ENCODE data around the gene RALGPS2. TPM values are rescaled to one million over a fixed set of nuclear protein-coding genes. Genes with fewer than 3 reads are reported as not detected.

The RALGPS2 gene
- total RNA-seq, 1 experiment from 2014 or later = 238 TPM

- H3K9me2 ChIP-seq (replicated peaks; ENCODE audit: insufficient read depth, low read length) = no peaks in the 10 kb centered on the region
- no peaks in the 10 kb centered on the region for H3K27me3 ChIP-seq (ENCODE audit: low read length)
- no peak overlapping the region for H2AFZ ChIP-seq (ENCODE audit: low read length)
- no peak overlapping the region for H3K4me3 ChIP-seq (ENCODE audit: low read length)
- peaks cover 15% of the 10 kb centered on the region for H3K4me1 ChIP-seq (ENCODE audit: low read length)
- H3K9ac ChIP-seq (ENCODE audit: low read length) = no peak overlapping the region
- H3K27ac ChIP-seq (ENCODE audit: low read length) = peak overlapping the region; percentile 25; the same call in 1 of the 2 replicates
- H3K36me3 ChIP-seq (ENCODE audit: insufficient read depth, low read length) = peaks cover 70% of the 10 kb centered on the region
- peak; percentile 81 for DNase-seq
- H3K4me2 ChIP-seq (ENCODE audit: low read depth, low read length, poor library complexity, severe bottlenecking) = no peak overlapping the region
- peaks cover 100% of the 10 kb centered on the region for H3K79me2 ChIP-seq (ENCODE audit: low read length)
- H3K9me3 ChIP-seq (ENCODE audit: low read length) = no peaks in the 10 kb centered on the region
- peaks cover 44% of the 10 kb centered on the region for H4K20me1 ChIP-seq (ENCODE audit: insufficient read depth, low read depth, low read length)
These were observed 43.4 kb downstream of the RALGPS2 start for GRCh38 chr1:178768423-178768822.

GRCh38 chr1:178772952-178773351, 47.9 kb downstream of the RALGPS2 start:
- Histone ChIP-seq H4K20me1 (ENCODE audit: insufficient read depth, low read depth, low read length) (peaks cover 16% of the 10 kb centered on the region), H3K79me2 (ENCODE audit: low read length) (peaks cover 87% of the 10 kb centered on the region), H3K36me3 (ENCODE audit: insufficient read depth, low read length) (peaks cover 62% of the 10 kb centered on the region), H3K9ac (ENCODE audit: low read length) (no peak overlapping the region), H2AFZ (ENCODE audit: low read length) (no peak overlapping the region), H3K9me3 (ENCODE audit: low read length) (no peaks in the 10 kb centered on the region), H3K27me3 (ENCODE audit: low read length) (no peaks in the 10 kb centered on the region), H3K27ac (ENCODE audit: low read length) (no peak overlapping the region), H3K4me2 (ENCODE audit: low read depth, low read length, poor library complexity, severe bottlenecking) (no peak overlapping the region), H3K4me1 (ENCODE audit: low read length) (peaks cover under 1% of the 10 kb centered on the region; the same call in 1 of the 2 replicates), H3K4me3 (ENCODE audit: low read length) (no peak overlapping the region), H3K9me2 (replicated peaks; ENCODE audit: insufficient read depth, low read length) (no peaks in the 10 kb centered on the region)
- no peak for DNase-seq

GRCh38 chr1:178774263-178774662, 49.2 kb downstream of the RALGPS2 start:
- DNase-seq = peak; percentile 66
- H3K9me3 ChIP-seq (ENCODE audit: low read length) = no peaks in the 10 kb centered on the region
- H2AFZ ChIP-seq (ENCODE audit: low read length) = no peak overlapping the region
- peaks cover 6% of the 10 kb centered on the region; the same call in 1 of the 2 replicates for H4K20me1 ChIP-seq (ENCODE audit: insufficient read depth, low read depth, low read length)
- H3K9me2 ChIP-seq (replicated peaks; ENCODE audit: insufficient read depth, low read length) = no peaks in the 10 kb centered on the region
- H3K4me2 ChIP-seq (ENCODE audit: low read depth, low read length, poor library complexity, severe bottlenecking) = no peak overlapping the region
- no peaks in the 10 kb centered on the region; the same call in 1 of the 2 replicates for H3K4me1 ChIP-seq (ENCODE audit: low read length)
- no peak overlapping the region for H3K9ac ChIP-seq (ENCODE audit: low read length)
- peaks cover 59% of the 10 kb centered on the region for H3K36me3 ChIP-seq (ENCODE audit: insufficient read depth, low read length)
- no peak overlapping the region for H3K4me3 ChIP-seq (ENCODE audit: low read length)
- no peaks in the 10 kb centered on the region for H3K27me3 ChIP-seq (ENCODE audit: low read length)
- H3K79me2 ChIP-seq (ENCODE audit: low read length) = peaks cover 81% of the 10 kb centered on the region
- H3K27ac ChIP-seq (ENCODE audit: low read length) = no peak overlapping the region

- Histone ChIP-seq H3K79me2 (ENCODE audit: low read length) (peaks cover 79% of the 10 kb centered on the region), H3K27ac (ENCODE audit: low read length) (no peak overlapping the region), H3K4me1 (ENCODE audit: low read length) (peaks cover 6% of the 10 kb centered on the region), H3K4me2 (ENCODE audit: low read depth, low read length, poor library complexity, severe bottlenecking) (no peak overlapping the region), H3K27me3 (ENCODE audit: low read length) (no peaks in the 10 kb centered on the region), H3K9me2 (replicated peaks; ENCODE audit: insufficient read depth, low read length) (no peaks in the 10 kb centered on the region), H3K4me3 (ENCODE audit: low read length) (no peak overlapping the region), H3K9me3 (ENCODE audit: low read length) (no peaks in the 10 kb centered on the region), H2AFZ (ENCODE audit: low read length) (no peak overlapping the region), H3K9ac (ENCODE audit: low read length) (no peak overlapping the region), H3K36me3 (ENCODE audit: insufficient read depth, low read length) (peaks cover 60% of the 10 kb centered on the region), H4K20me1 (ENCODE audit: insufficient read depth, low read depth, low read length) (0 out of 2 replicates have a peak, but pooled peaks cover 5% of the 10 kb centered on the region)
- no peak for DNase-seq
These were observed 51.5 kb downstream of the RALGPS2 start for GRCh38 chr1:178776553-178776952.

- no peaks in the 10 kb centered on the region for H4K20me1 ChIP-seq (ENCODE audit: insufficient read depth, low read depth, low read length)
- no peaks in the 10 kb centered on the region for H3K9me2 ChIP-seq (replicated peaks; ENCODE audit: insufficient read depth, low read length)
- peaks cover 26% of the 10 kb centered on the region for H3K4me1 ChIP-seq (ENCODE audit: low read length)
- H2AFZ ChIP-seq (ENCODE audit: low read length) = no peak overlapping the region
- H3K36me3 ChIP-seq (ENCODE audit: insufficient read depth, low read length) = peaks cover 65% of the 10 kb centered on the region
- H3K4me3 ChIP-seq (ENCODE audit: low read length) = no peak overlapping the region
- H3K79me2 ChIP-seq (ENCODE audit: low read length) = peaks cover 77% of the 10 kb centered on the region
- H3K9me3 ChIP-seq (ENCODE audit: low read length) = no peaks in the 10 kb centered on the region
- H3K4me2 ChIP-seq (ENCODE audit: low read depth, low read length, poor library complexity, severe bottlenecking) = no peak overlapping the region
- no peaks in the 10 kb centered on the region for H3K27me3 ChIP-seq (ENCODE audit: low read length)
- H3K9ac ChIP-seq (ENCODE audit: low read length) = no peak overlapping the region
- H3K27ac ChIP-seq (ENCODE audit: low read length) = peak overlapping the region; percentile 19; the same call in 1 of the 2 replicates
- no peak for DNase-seq
These were observed 56.7 kb downstream of the RALGPS2 start for GRCh38 chr1:178781533-178782330.

- H3K27ac ChIP-seq (ENCODE audit: low read length) = peak overlapping the region; percentile 9; the same call in 1 of the 2 replicates
- no peak overlapping the region for H3K9ac ChIP-seq (ENCODE audit: low read length)
- H4K20me1 ChIP-seq (ENCODE audit: insufficient read depth, low read depth, low read length) = no peaks in the 10 kb centered on the region
- H3K4me2 ChIP-seq (ENCODE audit: low read depth, low read length, poor library complexity, severe bottlenecking) = no peak overlapping the region
- no peak overlapping the region for H2AFZ ChIP-seq (ENCODE audit: low read length)
- no peak for DNase-seq
- H3K27me3 ChIP-seq (ENCODE audit: low read length) = no peaks in the 10 kb centered on the region
- peaks cover 26% of the 10 kb centered on the region for H3K4me1 ChIP-seq (ENCODE audit: low read length)
- peaks cover 83% of the 10 kb centered on the region for H3K36me3 ChIP-seq (ENCODE audit: insufficient read depth, low read length)
- no peaks in the 10 kb centered on the region for H3K9me3 ChIP-seq (ENCODE audit: low read length)
- no peaks in the 10 kb centered on the region for H3K9me2 ChIP-seq (replicated peaks; ENCODE audit: insufficient read depth, low read length)
- no peak overlapping the region for H3K4me3 ChIP-seq (ENCODE audit: low read length)
- peaks cover 94% of the 10 kb centered on the region for H3K79me2 ChIP-seq (ENCODE audit: low read length)
These were observed 59.1 kb downstream of the RALGPS2 start for GRCh38 chr1:178784131-178784536.

- H3K4me3 ChIP-seq (ENCODE audit: low read length) = no peak overlapping the region
- peaks cover 72% of the 10 kb centered on the region for H3K36me3 ChIP-seq (ENCODE audit: insufficient read depth, low read length)
These were observed 67.3 kb downstream of the RALGPS2 start for GRCh38 chr1:178792394-178792793.

GRCh38 chr1:178796013-178796412, 71.0 kb downstream of the RALGPS2 start:
- no peaks in the 10 kb centered on the region for H3K27me3 ChIP-seq (ENCODE audit: low read length)
- peaks cover 16% of the 10 kb centered on the region for H3K4me1 ChIP-seq (ENCODE audit: low read length)
- no peak overlapping the region for H3K9ac ChIP-seq (ENCODE audit: low read length)
- H3K36me3 ChIP-seq (ENCODE audit: insufficient read depth, low read length) = peaks cover 68% of the 10 kb centered on the region
- no peak for DNase-seq
- peak overlapping the region; percentile 54 for H3K27ac ChIP-seq (ENCODE audit: low read length)
- H4K20me1 ChIP-seq (ENCODE audit: insufficient read depth, low read depth, low read length) = no peaks in the 10 kb centered on the region
- H2AFZ ChIP-seq (ENCODE audit: low read length) = no peak overlapping the region
- no peaks in the 10 kb centered on the region for H3K9me2 ChIP-seq (replicated peaks; ENCODE audit: insufficient read depth, low read length)
- H3K4me3 ChIP-seq (ENCODE audit: low read length) = no peak overlapping the region
- no peaks in the 10 kb centered on the region for H3K9me3 ChIP-seq (ENCODE audit: low read length)
- no peak overlapping the region for H3K4me2 ChIP-seq (ENCODE audit: low read depth, low read length, poor library complexity, severe bottlenecking)
- peaks cover 94% of the 10 kb centered on the region for H3K79me2 ChIP-seq (ENCODE audit: low read length)

More at GRCh38 chr1:178792394-178792793, 67.3 kb downstream of the RALGPS2 start:
- no peak overlapping the region for H2AFZ ChIP-seq (ENCODE audit: low read length)
- H3K27ac ChIP-seq (ENCODE audit: low read length) = no peak overlapping the region
- H3K9ac ChIP-seq (ENCODE audit: low read length) = no peak overlapping the region
- no peak overlapping the region for H3K4me2 ChIP-seq (ENCODE audit: low read depth, low read length, poor library complexity, severe bottlenecking)
- no peaks in the 10 kb centered on the region for H3K9me3 ChIP-seq (ENCODE audit: low read length)
- no peaks in the 10 kb centered on the region for H4K20me1 ChIP-seq (ENCODE audit: insufficient read depth, low read depth, low read length)
- H3K4me1 ChIP-seq (ENCODE audit: low read length) = peaks cover 16% of the 10 kb centered on the region
- no peaks in the 10 kb centered on the region for H3K9me2 ChIP-seq (replicated peaks; ENCODE audit: insufficient read depth, low read length)
- H3K27me3 ChIP-seq (ENCODE audit: low read length) = no peaks in the 10 kb centered on the region
- no peak for DNase-seq
- H3K79me2 ChIP-seq (ENCODE audit: low read length) = peaks cover 93% of the 10 kb centered on the region
